C4-2B (cell line): Measurements from ENCODE around the gene NSMF.

Experiments used
- CTCF ChIP-seq: fragments of 450-650 bp; conservative IDR thresholded peaks from 2 replicates; pipeline ENCODE4 v1.5.1; 2017; ENCODE audit warnings: mild to moderate bottlenecking
- ZFX ChIP-seq: fragments of 450-650 bp; IDR thresholded peaks from 2 replicates; pipeline ENCODE4 v1.6.1; 2017

GRCh38 chr9:137465000-137465719 lies 6.0 kb upstream of the NSMF start:
- TF ChIP-seq CTCF (no peak), ZFX (no peak)
